ENCODE data around the gene IPPK. TPM values are rescaled to one million over a fixed set of nuclear protein-coding genes. Genes with fewer than 3 reads are reported as not detected.
A peak's percentile ranks its signal among the peaks of the same experiment; 100 is the strongest.

Gene IPPK
- total RNA-seq, 8 experiments from 2014 or later, result 5.5 to 22.3 (median 9.6) TPM

GRCh38 chr9:92711146-92711545 lies 41.2 kb upstream of the IPPK start:
- H3K27ac ChIP-seq, result no peak overlapping the region
- no peaks in the 10 kb centered on the region for H3K4me1 ChIP-seq (replicated peaks in 1 of 2)
- WGBS, 10 experiments, result 33 to 100% (median 100%) methylated on average over 1 to 2 of the region's 2 CpGs; no CpG with 5 or more reads in 1 of the 10 experiments
- ATAC-seq (replicated peaks in 6 of 8), result no peak
- in situ Hi-C loops (cut with MboI; ENCODE audit: low pct_unique_long_range_greater_than_20kb in 2 of 9, low sequenced_read_pairs in 9 of 9, unreplicated experiment in 9 of 9), result no loop called here
- no peak overlapping the region for H3K4me3 ChIP-seq

DNA sequence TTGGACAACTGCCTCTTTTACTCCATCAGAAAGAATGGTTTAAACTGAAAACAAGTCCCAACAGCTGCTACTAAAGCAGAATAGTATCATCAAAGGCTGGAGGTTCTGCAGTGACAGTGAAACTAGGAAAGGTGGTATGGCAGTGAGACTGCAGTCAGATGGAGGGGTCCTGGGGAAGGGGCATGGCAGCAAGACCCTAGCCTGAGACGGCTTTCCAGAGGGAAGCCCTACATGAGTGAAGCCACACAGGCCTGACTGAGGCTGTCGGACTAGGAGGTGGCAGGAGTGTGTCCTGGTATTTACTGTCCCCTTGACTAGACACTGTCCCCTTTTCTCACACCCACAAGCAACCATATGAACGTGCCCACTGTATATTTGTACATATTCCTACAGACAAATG lies 40.4 kb upstream of the IPPK start:
- in situ Hi-C loops (cut with MboI; ENCODE audit: low pct_unique_long_range_greater_than_20kb in 2 of 9, low sequenced_read_pairs in 9 of 9, unreplicated experiment in 9 of 9), result no loop called here
- 78 to 100% (median 84%) methylated on average over 1 to 2 of the region's 3 CpGs; no CpG with 5 or more reads in 6 of the 10 experiments for whole genome bisulfite sequencing, 10 experiments
- no peaks in the 10 kb centered on the region for H3K4me1 ChIP-seq (replicated peaks in 1 of 2)
- no peak for ATAC-seq (replicated peaks in 6 of 8)
- no peak overlapping the region for H3K27ac ChIP-seq
- H3K4me3 ChIP-seq, result no peak overlapping the region

- Histone ChIP-seq H3K4me3 (no peak overlapping the region), H3K4me1 (replicated peaks in 1 of 2) (no peaks in the 10 kb centered on the region), H3K27ac (no peak overlapping the region)
- ATAC-seq (replicated peaks in 6 of 8), result no peak
- 88 to 100% (median 100%) methylated on average over 1 to 3 of the region's 3 CpGs; no CpG with 5 or more reads in 5 of the 10 experiments for WGBS, 10 experiments
- in situ Hi-C loops (cut with MboI; ENCODE audit: low pct_unique_long_range_greater_than_20kb in 2 of 9, low sequenced_read_pairs in 9 of 9, unreplicated experiment in 9 of 9), result no loop called here
Observed at GRCh38 chr9:92709954-92710353, 40.0 kb upstream of the IPPK start.

- no peaks in the 10 kb centered on the region for H3K4me1 ChIP-seq (replicated peaks in 1 of 2)
- H3K4me3 ChIP-seq, result no peak overlapping the region
- H3K27ac ChIP-seq, result no peak overlapping the region
- no peak for ATAC-seq (replicated peaks in 6 of 8)
- in situ Hi-C loops (cut with MboI; ENCODE audit: low pct_unique_long_range_greater_than_20kb in 2 of 9, low sequenced_read_pairs in 9 of 9, unreplicated experiment in 9 of 9), result no loop called here
Observed at GRCh38 chr9:92709240-92709639, 39.3 kb upstream of the IPPK start.

GRCh38 chr9:92707530-92707929 lies 37.6 kb upstream of the IPPK start:
- ATAC-seq (replicated peaks in 6 of 8), result no peak
- no peak overlapping the region for H3K4me3 ChIP-seq
- no peaks in the 10 kb centered on the region for H3K4me1 ChIP-seq (replicated peaks in 1 of 2)
- H3K27ac ChIP-seq, result no peak overlapping the region
- in situ Hi-C loops (cut with MboI; ENCODE audit: low pct_unique_long_range_greater_than_20kb in 2 of 9, low sequenced_read_pairs in 9 of 9, unreplicated experiment in 9 of 9), result no loop called here

DNA sequence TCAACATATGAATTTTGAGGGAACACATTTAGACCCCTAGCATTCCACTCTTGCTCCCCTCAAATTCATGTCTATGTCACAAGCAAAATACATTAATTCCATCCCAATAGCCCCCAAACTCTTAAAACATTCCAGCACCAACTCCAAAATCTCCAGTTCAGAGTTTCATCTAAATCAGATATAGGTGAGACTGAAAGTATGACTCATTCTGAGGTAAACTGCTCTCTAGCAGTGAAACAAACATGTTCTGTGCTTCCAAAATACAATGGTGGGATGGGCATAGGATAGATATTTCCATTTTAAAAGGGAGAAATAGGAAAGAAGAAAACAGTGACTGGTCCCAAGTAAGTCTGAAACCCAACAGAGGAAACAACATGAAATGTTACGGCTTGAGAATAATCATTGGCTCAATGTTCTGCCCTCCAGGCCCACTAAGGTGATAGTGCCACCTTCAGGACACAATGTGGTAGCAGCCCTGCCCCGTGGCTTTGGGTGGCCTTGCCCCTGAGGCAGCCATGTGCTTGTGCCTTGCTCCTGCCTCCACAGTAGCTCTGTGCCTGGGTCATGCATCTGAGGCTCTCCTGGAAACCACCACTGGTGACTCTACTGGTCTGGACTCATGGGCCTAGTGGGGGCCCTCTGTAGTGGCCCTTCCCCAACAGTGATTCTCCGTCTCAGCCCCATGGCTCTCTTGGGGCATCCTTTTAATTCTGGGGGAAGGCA lies 36.4 kb upstream of the IPPK start:
- Histone ChIP-seq H3K4me3 (no peak overlapping the region), H3K27ac (no peak overlapping the region), H3K4me1 (replicated peaks in 1 of 2) (no peaks in the 10 kb centered on the region)
- WGBS, 10 experiments, result 43 to 100% (median 100%) methylated on average over 1 to 2 of the region's 3 CpGs; no CpG with 5 or more reads in 5 of the 10 experiments
- in situ Hi-C loops (cut with MboI; ENCODE audit: low pct_unique_long_range_greater_than_20kb in 2 of 9, low sequenced_read_pairs in 9 of 9, unreplicated experiment in 9 of 9), result no loop called here
- ATAC-seq (replicated peaks in 6 of 8), result peak in 3 of 8 experiments; percentile 63 to 84 (median 78)

- WGBS, 10 experiments, result 30 to 100% (median 81%) methylated on average over 1 to 2 of the region's 2 CpGs; no CpG with 5 or more reads in 2 of the 10 experiments
- in situ Hi-C loops (cut with MboI; ENCODE audit: low pct_unique_long_range_greater_than_20kb in 2 of 9, low sequenced_read_pairs in 9 of 9, unreplicated experiment in 9 of 9), result no loop called here
- no peak overlapping the region for H3K4me3 ChIP-seq
- H3K4me1 ChIP-seq (replicated peaks in 1 of 2), result no peaks in the 10 kb centered on the region
- H3K27ac ChIP-seq, result no peak overlapping the region
- no peak for ATAC-seq (replicated peaks in 6 of 8)
Observed at GRCh38 chr9:92704528-92704927, 34.6 kb upstream of the IPPK start.

GRCh38 chr9:92696619-92697018 lies 26.7 kb upstream of the IPPK start:
- H3K27ac ChIP-seq, result no peak overlapping the region
- no peak overlapping the region for H3K4me3 ChIP-seq
- no peaks in the 10 kb centered on the region for H3K4me1 ChIP-seq (replicated peaks in 1 of 2)
- no peak for ATAC-seq (replicated peaks in 6 of 8)
- 0 to 100% (median 80%) methylated on average over 1 of the region's 1 CpG; no CpG with 5 or more reads in 3 of the 10 experiments for WGBS, 10 experiments
- in situ Hi-C loops (cut with MboI; ENCODE audit: low pct_unique_long_range_greater_than_20kb in 2 of 9, low sequenced_read_pairs in 9 of 9, unreplicated experiment in 9 of 9), result loop anchor here in 1 of 9 experiments (25.0 kb wide), 1 partner anchor 91 kb away; no protein-coding TSS in a partner anchor

DNA sequence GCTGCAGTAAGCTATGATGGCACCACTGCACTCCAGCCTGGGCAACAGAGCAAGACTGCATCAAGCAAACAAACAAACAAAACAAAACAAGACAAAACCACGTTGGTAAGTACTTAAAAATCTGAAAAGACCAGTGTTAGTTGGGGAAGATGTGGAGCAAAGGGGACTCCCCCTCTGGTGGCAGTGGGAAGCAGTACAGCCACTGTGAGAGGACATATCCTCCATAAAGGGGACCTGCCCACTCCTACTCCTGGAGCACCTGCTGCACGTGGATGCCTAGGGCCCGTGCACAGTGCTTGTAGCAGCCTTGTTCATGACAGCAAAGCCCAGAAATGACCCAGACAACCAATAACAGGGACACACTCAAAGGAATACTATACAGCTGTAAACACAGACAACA lies 17.0 kb upstream of the IPPK start:
- WGBS, 10 experiments, result 0 to 100% (median 71%) methylated on average over 1 to 2 of the region's 3 CpGs; no CpG with 5 or more reads in 2 of the 10 experiments
- no peak overlapping the region for H3K27ac ChIP-seq

DNA sequence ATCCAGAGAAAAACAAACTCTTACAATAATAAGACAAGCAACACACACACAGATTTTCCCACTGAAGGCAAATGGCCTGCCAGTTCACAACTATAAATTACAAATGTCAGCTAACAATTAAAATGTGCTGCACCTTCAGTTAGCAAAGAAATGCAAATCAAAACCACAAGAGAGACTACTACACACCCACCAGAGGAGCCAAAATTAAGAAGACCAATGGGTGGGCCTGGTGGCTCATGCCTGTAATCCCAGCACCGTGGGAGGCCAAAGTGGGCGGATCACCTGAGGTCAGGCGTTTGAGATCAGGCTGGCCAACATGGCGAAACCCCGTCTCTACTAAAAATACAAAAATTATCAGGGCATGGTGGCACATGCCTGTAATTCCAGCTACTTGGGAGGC lies 15.1 kb upstream of the IPPK start:
- 40 to 100% (median 64%) methylated on average over 1 to 4 of the region's 5 CpGs; no CpG with 5 or more reads in 5 of the 10 experiments for WGBS, 10 experiments
- no peak for ATAC-seq (replicated peaks in 6 of 8)
- in situ Hi-C loops (cut with MboI; ENCODE audit: low pct_unique_long_range_greater_than_20kb in 2 of 9, low sequenced_read_pairs in 9 of 9, unreplicated experiment in 9 of 9), result loop anchor here in 1 of 9 experiments (25.0 kb wide), 1 partner anchor 102 kb away; no protein-coding TSS in a partner anchor

More for the DNA sequence above, 17.0 kb upstream of the IPPK start:
- Histone ChIP-seq H3K4me3 (no peak overlapping the region), H3K4me1 (replicated peaks in 1 of 2) (no peaks in the 10 kb centered on the region)
- in situ Hi-C loops (cut with MboI; ENCODE audit: low pct_unique_long_range_greater_than_20kb in 2 of 9, low sequenced_read_pairs in 9 of 9, unreplicated experiment in 9 of 9), result loop anchor here in 1 of 9 experiments (25.0 kb wide), 1 partner anchor 100 kb away; no protein-coding TSS in a partner anchor
- peak in 2 of 8 experiments; percentile 47 to 67 for ATAC-seq (replicated peaks in 6 of 8)

GRCh38 chr9:92682269-92682668 lies 12.3 kb upstream of the IPPK start:
- Histone ChIP-seq H3K4me1 (replicated peaks in 1 of 2) (peaks cover 6 to 7% of the 10 kb centered on the region in 2 donors), H3K4me3 (no peak overlapping the region), H3K27ac (no peak overlapping the region)
- ATAC-seq (replicated peaks in 6 of 8), result no peak
- WGBS, 10 experiments, result 93 to 100% methylated on average over 1 to 3 of the region's 8 CpGs; no CpG with 5 or more reads in 8 of the 10 experiments
- in situ Hi-C loops (cut with MboI; ENCODE audit: low pct_unique_long_range_greater_than_20kb in 2 of 9, low sequenced_read_pairs in 9 of 9, unreplicated experiment in 9 of 9), result loop anchor here in 1 of 9 experiments (25.0 kb wide), 1 partner anchor 105 kb away; no protein-coding TSS in a partner anchor

More for the DNA sequence above, 15.1 kb upstream of the IPPK start:
- Histone ChIP-seq H3K4me1 (replicated peaks in 1 of 2) (no peaks in the 10 kb centered on the region), H3K4me3 (no peak overlapping the region), H3K27ac (no peak overlapping the region)

DNA sequence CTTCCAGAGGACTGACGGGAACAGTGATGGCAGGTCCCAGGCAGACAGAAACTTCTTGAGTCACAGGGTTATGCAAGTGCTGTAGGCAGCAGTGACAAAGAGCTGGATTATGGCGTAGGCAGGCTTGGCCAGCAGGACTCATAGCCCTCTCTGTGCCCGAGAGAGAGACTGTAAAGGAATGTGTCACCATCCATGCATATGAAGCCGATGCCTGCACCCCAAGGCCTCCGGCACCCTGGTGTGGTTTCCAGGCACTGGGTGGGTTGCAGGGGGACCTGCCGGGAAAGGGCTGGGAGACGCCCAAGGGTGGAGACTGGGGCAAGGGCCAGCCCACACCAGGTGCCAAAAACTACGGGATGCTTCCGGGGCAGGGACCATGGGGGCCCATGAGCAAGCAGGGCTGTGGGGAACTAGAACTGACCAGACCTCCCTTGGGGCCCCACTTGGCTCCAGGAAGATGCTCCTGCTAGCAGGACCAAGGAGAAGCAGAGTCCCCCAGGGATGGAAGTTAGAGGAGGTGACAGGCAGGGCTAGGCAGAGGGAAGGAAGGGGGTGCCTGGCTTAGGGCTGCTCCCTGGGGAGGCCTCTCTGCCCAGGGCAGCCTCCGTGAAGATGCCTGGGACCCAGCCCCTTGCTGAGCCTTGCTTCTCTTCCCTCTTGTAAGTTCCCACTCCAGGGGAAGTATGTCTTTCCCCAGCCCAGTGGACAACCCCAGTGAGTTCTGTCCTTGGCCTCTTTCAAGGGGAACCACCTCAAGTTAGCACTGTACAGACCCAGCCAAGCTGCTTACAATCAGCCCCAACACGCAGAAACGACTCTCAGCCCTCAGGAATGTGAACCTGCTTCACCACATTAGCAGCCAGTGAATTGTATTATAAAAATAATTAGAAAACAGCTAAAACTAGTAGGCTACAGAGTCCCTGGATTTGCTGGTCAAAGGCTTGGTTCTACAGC lies 10.5 kb upstream of the IPPK start:
- 0 to 95% (median 53%) methylated on average over 1 to 10 of the region's 12 CpGs; no CpG with 5 or more reads in 4 of the 10 experiments for WGBS, 10 experiments
- ATAC-seq (replicated peaks in 6 of 8), result peak in 3 of 8 experiments; percentile 78 to 88 (median 78)
- Histone ChIP-seq H3K4me1 (replicated peaks in 1 of 2) (peaks cover 6 to 7% of the 10 kb centered on the region in 2 donors), H3K4me3 (no peak overlapping the region), H3K27ac (no peak overlapping the region)
- in situ Hi-C loops (cut with MboI; ENCODE audit: low pct_unique_long_range_greater_than_20kb in 2 of 9, low sequenced_read_pairs in 9 of 9, unreplicated experiment in 9 of 9), result loop anchor here in 1 of 9 experiments (25.0 kb wide), 1 partner anchor 107 kb away; no protein-coding TSS in a partner anchor

Measured in motor neuron (in vitro differentiated cells).